IMR-90 (cell line): Measurements from ENCODE around the gene TRIO. TPM values are rescaled to one million over a fixed set of nuclear protein-coding genes. Genes with fewer than 3 reads are reported as not detected.

Experiments
- ATAC-seq: fragments of 200-7000 bp; cut with Tn5 transposase; 2 replicates; pipeline ENCODE4 v1.9.1; 2020; ENCODE audit warnings: low read depth, mild to moderate bottlenecking, moderate library complexity
- BruUV-seq: library from RNA; stranded (reverse); fragments of 400-500 nt; replicated peaks from 2 replicates; lab custom pipeline; 2021; lab: Mats Ljungman, UMichigan
- CTCF ChIA-PET: fragments of 300-600 bp; formaldehyde crosslinking; extraction: SDS; loops from one replicate; lab custom pipeline; 2021; ENCODE audit warnings: antibody characterized with exemption; lab: Yijun Ruan, JAX
- POLR2A ChIA-PET: fragments of 300-600 bp; sonication (Branson Sonifier 250); formaldehyde crosslinking; loops from one replicate; lab custom pipeline; 2022; ENCODE audit warnings: antibody characterized with exemption; ENCODE audit not compliant: unreplicated experiment; lab: Charles Lee
- DNase-seq: peaks from one replicate; pipeline ENCODE4 v3.0.0; 2013
- H2AFZ ChIP-seq: replicated peaks from 2 replicates; pipeline ENCODE3; 2013; ENCODE audit warnings: low read length, mild to moderate bottlenecking; ENCODE audit not compliant: poor library complexity
- H2AK5ac ChIP-seq: 2 replicates; pipeline ENCODE4 v1.6.1; 2013; ENCODE audit warnings: low read depth, low read length, inconsistent platforms
- H2AK9ac ChIP-seq: replicated peaks from 2 replicates; pipeline ENCODE3; 2013; ENCODE audit warnings: mild to moderate bottlenecking, low read depth, low read length, moderate library complexity; ENCODE audit not compliant: poor library complexity
- H2BK120ac ChIP-seq: 2 replicates; pipeline ENCODE4 v1.6.1; 2013; ENCODE audit warnings: low read depth, low read length, inconsistent platforms
- H2BK15ac ChIP-seq: 3 replicates; pipeline ENCODE4 v1.6.1; 2013; ENCODE audit warnings: low read depth, low read length, inconsistent platforms
- H2BK20ac ChIP-seq: 2 replicates; pipeline ENCODE4 v1.6.1; 2013; ENCODE audit warnings: low read depth, mild to moderate bottlenecking, inconsistent platforms, low read length, moderate library complexity
- H2BK5ac ChIP-seq: 2 replicates; pipeline ENCODE4 v1.6.1; 2013; ENCODE audit warnings: mild to moderate bottlenecking, low read depth, low read length, inconsistent platforms; ENCODE audit not compliant: poor library complexity, severe bottlenecking
- H3K14ac ChIP-seq: replicated peaks from 2 replicates; pipeline ENCODE4 v1.6.1; 2013; ENCODE audit warnings: low read depth, low read length, inconsistent platforms
- H3K18ac ChIP-seq: 2 replicates; pipeline ENCODE4 v1.6.1; 2013; ENCODE audit warnings: low read depth, low read length, control low read depth
- H3K23ac ChIP-seq: 2 replicates; pipeline ENCODE4 v1.6.1; 2013; ENCODE audit warnings: low read depth, low read length, inconsistent platforms
- H3K27ac ChIP-seq: 2 replicates; pipeline ENCODE4 v1.5.1; 2013; ENCODE audit warnings: mild to moderate bottlenecking, control low read depth, low read length; ENCODE audit not compliant: insufficient read depth
- H3K27me3 ChIP-seq: 2 replicates; pipeline ENCODE4 v1.6.1; 2013; ENCODE audit warnings: low read length; ENCODE audit not compliant: control insufficient read depth, insufficient read depth
- H3K36me3 ChIP-seq: 2 replicates; pipeline ENCODE4 v1.6.1; 2013; ENCODE audit warnings: low read length, mixed read lengths; ENCODE audit not compliant: control insufficient read depth, insufficient read depth
- H3K4ac ChIP-seq: 2 replicates; pipeline ENCODE4 v1.6.1; 2013; ENCODE audit warnings: low read depth, low read length, inconsistent platforms
- H3K4me1 ChIP-seq: 2 replicates; pipeline ENCODE4 v1.6.1; 2013; ENCODE audit warnings: low read length, mixed read lengths; ENCODE audit not compliant: control insufficient read depth, insufficient read depth
- H3K4me2 ChIP-seq: 2 replicates; pipeline ENCODE4 v1.6.1; 2013; ENCODE audit warnings: low read depth, mild to moderate bottlenecking, control low read depth, low read length, moderate library complexity
- H3K4me3 ChIP-seq: 2 replicates; pipeline ENCODE4 v1.5.1; 2013; ENCODE audit warnings: low read depth, mild to moderate bottlenecking, control low read depth, low read length, moderate library complexity; ENCODE audit not compliant: insufficient read depth
- H3K56ac ChIP-seq: 2 replicates; pipeline ENCODE4 v1.6.1; 2013; ENCODE audit warnings: low read length, inconsistent platforms; ENCODE audit not compliant: insufficient read depth; ENCODE audit errors: extremely low read depth
- H3K79me1 ChIP-seq, 2 experiments: 2 replicates each; pipeline ENCODE4 v1.6.1; 2013; ENCODE audit warnings: low read length in 2 of 2, inconsistent platforms in 1 of 2, low read depth in 1 of 2
- H3K9ac ChIP-seq: 2 replicates; pipeline ENCODE4 v1.6.1; 2013; ENCODE audit warnings: low read depth, low read length, control low read depth
- H3K9me1 ChIP-seq: 2 replicates; pipeline ENCODE4 v1.6.1; 2013; ENCODE audit warnings: low read length, inconsistent platforms; ENCODE audit not compliant: insufficient read depth
- H3K9me3 ChIP-seq: 2 replicates; pipeline ENCODE4 v1.6.1; 2013; ENCODE audit warnings: low read length; ENCODE audit not compliant: control insufficient read depth, insufficient read depth
- H4K20me1 ChIP-seq: 2 replicates; pipeline ENCODE4 v1.6.1; 2013; ENCODE audit warnings: low read length, inconsistent platforms; ENCODE audit not compliant: insufficient read depth
- H4K5ac ChIP-seq: 2 replicates; pipeline ENCODE4 v1.6.1; 2013; ENCODE audit warnings: mild to moderate bottlenecking, low read depth, low read length, control low read depth
- H4K8ac ChIP-seq, 2 experiments: 2 replicates each; pipeline ENCODE4 v1.6.1; 2013; ENCODE audit warnings: low read depth in 2 of 2, low read length in 2 of 2, control low read depth in 1 of 2, inconsistent platforms in 1 of 2
- H4K91ac ChIP-seq: 2 replicates; pipeline ENCODE4 v1.6.1; 2013; ENCODE audit warnings: low read depth, low read length, inconsistent platforms; ENCODE audit not compliant: insufficient read depth
- CHD1 ChIP-seq: IDR thresholded peaks from 2 replicates; pipeline ENCODE4 v1.6.1; 2012; ENCODE audit warnings: low read depth, low read length, improper control_type of control experiment
- MAFK ChIP-seq: IDR thresholded peaks from 2 replicates; pipeline ENCODE4 v1.6.1; 2012; ENCODE audit warnings: low read depth, low read length, improper control_type of control experiment
- WGBS, 2 experiments: methylation state at CpG; one replicate each; pipeline versions ENCODE4 v1.1.5 to v1.1.7; 2013; ENCODE audit warnings: missing lambda C conversion rate in 2 of 2; ENCODE audit not compliant: insufficient read length in 1 of 2; ENCODE audit errors: extremely low coverage in 2 of 2; 5-methylcytosine and 5-hydroxymethylcytosine counted together
- dilution Hi-C: fragments of 300-500 bp; cut with HindIII; formaldehyde crosslinking; loops from one replicate; pipeline ENCODE4 v1.14.3; 2018; ENCODE audit warnings: low sequenced_read_pairs; ENCODE audit not compliant: unreplicated experiment
- in situ Hi-C: fragments of 300-500 bp; cut with MboI; formaldehyde crosslinking; loops from 3 replicates; pipeline ENCODE4 v1.14.3; 2019; ENCODE audit warnings: low sequenced_read_pairs, inconsistent platforms, mixed read lengths
- intact Hi-C: fragments of 100-400 bp; cut with micrococcal nuclease; formaldehyde crosslinking; loops from 2 replicates; pipeline ENCODE4 v1.10.0; 2022
- polyA plus RNA-seq, 3 experiments: library from polyadenylated mRNA; depleted of rRNA; stranded (reverse); fragments of >200 nt; gene quantifications; 2 replicates each; pipeline ENCODE4 v1.2.3, GENCODE V29; 2012; ENCODE audit warnings: low replicate concordance in 1 of 3
- total RNA-seq: library from RNA; depleted of rRNA; stranded (reverse); fragments of >200 nt; gene quantifications from 2 replicates; pipeline ENCODE4 v1.2.3, GENCODE V29; 2012

The TRIO gene
- total and polyA plus RNA-seq, 2 of the 4 experiments (the other 2 are of a cell fraction) = 206 to 522 TPM

- Histone ChIP-seq H2AK9ac (no peak overlapping the region), H3K79me1 (no peaks in the 10 kb centered on the region), H4K20me1 (no peaks in the 10 kb centered on the region), H3K4me1 (peaks cover 3% of the 10 kb centered on the region; the same call in 1 of the 2 replicates), H2AFZ (no peak overlapping the region), H3K56ac (no peak overlapping the region), H4K8ac (no peak overlapping the region), H2BK20ac (no peak overlapping the region), H2BK5ac (no peak overlapping the region), H3K27ac (no peak overlapping the region), H3K14ac (no peak overlapping the region), H3K36me3 (no peaks in the 10 kb centered on the region), H2BK15ac (no peak overlapping the region), H3K9ac (no peak overlapping the region), H4K5ac (no peak overlapping the region), H2BK120ac (no peak overlapping the region), H2AK5ac (no peak overlapping the region), H3K4ac (no peak overlapping the region), H3K27me3 (peaks cover 9% of the 10 kb centered on the region; the same call in 1 of the 2 replicates), H3K9me3 (no peaks in the 10 kb centered on the region), H3K9me1 (no peaks in the 10 kb centered on the region), H3K4me3 (no peak overlapping the region), H4K91ac (no peak overlapping the region), H3K18ac (no peak overlapping the region), H3K23ac (no peak overlapping the region), H3K4me2 (no peak overlapping the region)
- intact Hi-C loops (no loop called here), in situ Hi-C loops (no loop called here), dilution Hi-C loops (no loop called here)
- BruUV-seq = no TSS peak
- CTCF ChIA-PET = no interaction called here
- no peak for TF ChIP-seq MAFK
- TF ChIP-seq CHD1 = no peak
- POLR2A ChIA-PET = no interaction called here
- ATAC-seq (no peak), DNase-seq (no peak)
- WGBS, 2 experiments = no CpG with 5 or more reads among the region's 3 CpGs
Measured at GRCh38 chr5:14127587-14127986, 15.6 kb upstream of the TRIO start.
